Colonic mucosa (tissue), 4 donors: ENCODE measurements around the gene CABCOCO1. TPM values are rescaled to one million over a fixed set of nuclear protein-coding genes. Genes with fewer than 3 reads are reported as not detected.

Source experiments
- DNase-seq: peaks from one replicate; pipeline ENCODE4 v3.0.0-alpha.2; 2020
- H3K27ac ChIP-seq: fragments of 200-600 bp; one replicate; pipeline ENCODE4 v1.8.0; 2021
- H3K27me3 ChIP-seq: fragments of 200-600 bp; one replicate; pipeline ENCODE4 v1.8.0; 2021
- H3K36me3 ChIP-seq: fragments of 200-600 bp; one replicate; pipeline ENCODE4 v1.8.0; 2021
- H3K4me1 ChIP-seq: fragments of 200-600 bp; one replicate; pipeline ENCODE4 v1.8.0; 2021; ENCODE audit warnings: mild to moderate bottlenecking
- H3K4me3 ChIP-seq: fragments of 200-600 bp; one replicate; pipeline ENCODE4 v1.8.0; 2021
- H3K9ac ChIP-seq, 2 donors: one replicate each; pipeline ENCODE4 v1.7.0; 2013; ENCODE audit warnings: control low read depth in 2 of 2, low read depth in 2 of 2, low read length in 2 of 2
- H3K9me3 ChIP-seq: fragments of 200-600 bp; one replicate; pipeline ENCODE4 v1.8.0; 2021
- CTCF ChIP-seq: fragments of 200-600 bp; IDR thresholded peaks from one replicate; pipeline ENCODE4 v1.8.0; 2022; ENCODE audit warnings: antibody characterized with exemption, mild to moderate bottlenecking
- intact Hi-C: fragments of 100-400 bp; cut with DNase I; formaldehyde crosslinking; loops from one replicate; pipeline ENCODE4 v1.14.1; 2022
- total RNA-seq, 2 donors: library from RNA; stranded (reverse); fragmentation: NEBNext Ultra II Directional in 1 of 2; extraction: Animal tissue kit (Norgen Biotek cat#: 25700) in 1 of 2; gene quantifications; one replicate each; pipeline ENCODE4 v1.2.1, GENCODE V29; 2021
- donor health status: healthy.
- donor health status: DM: no; HTN: no; CAD: no.
- donor health status: DM: no; HTN: no; CAD: no.

CABCOCO1 gene
- total RNA-seq, 2 donors from 2014 or later = not detected

GRCh38 chr10:61805091-61805490, 142.4 kb downstream of the CABCOCO1 start:
- H3K4me3 ChIP-seq = no peak overlapping the region
- H3K9me3 ChIP-seq = no peaks in the 10 kb centered on the region
- no peak for TF ChIP-seq CTCF
- H3K36me3 ChIP-seq = no peaks in the 10 kb centered on the region
- H3K4me1 ChIP-seq = no peaks in the 10 kb centered on the region
- no peaks in the 10 kb centered on the region for H3K27me3 ChIP-seq
- no peak overlapping the region for H3K27ac ChIP-seq
- no peak for DNase-seq
- intact Hi-C loops = no loop called here
- H3K9ac ChIP-seq = no peak overlapping the region

- no peak for TF ChIP-seq CTCF
- H3K9me3 ChIP-seq = no peaks in the 10 kb centered on the region
Measured at GRCh38 chr10:61810263-61810662, 147.5 kb downstream of the CABCOCO1 start.

GRCh38 chr10:61812052-61812721, 149.5 kb downstream of the CABCOCO1 start:
- Histone ChIP-seq H3K4me3 (no peak overlapping the region), H3K27me3 (no peaks in the 10 kb centered on the region), H3K36me3 (no peaks in the 10 kb centered on the region), H3K4me1 (no peaks in the 10 kb centered on the region), H3K27ac (no peak overlapping the region), H3K9ac (no peak overlapping the region), H3K9me3 (no peaks in the 10 kb centered on the region)
- intact Hi-C loops = no loop called here
- DNase-seq = no peak
- no peak for TF ChIP-seq CTCF

More at GRCh38 chr10:61810263-61810662, 147.5 kb downstream of the CABCOCO1 start:
- intact Hi-C loops = no loop called here
- Histone ChIP-seq H3K27ac (no peak overlapping the region), H3K4me3 (no peak overlapping the region), H3K27me3 (no peaks in the 10 kb centered on the region), H3K9ac (no peak overlapping the region), H3K4me1 (no peaks in the 10 kb centered on the region), H3K36me3 (no peaks in the 10 kb centered on the region)
- no peak for DNase-seq

- no peaks in the 10 kb centered on the region for H3K9me3 ChIP-seq
- no peak overlapping the region for H3K4me3 ChIP-seq
- no peak for TF ChIP-seq CTCF
- no peak overlapping the region for H3K9ac ChIP-seq
- no peak overlapping the region for H3K27ac ChIP-seq
- intact Hi-C loops = no loop called here
- no peak for DNase-seq
- H3K36me3 ChIP-seq = no peaks in the 10 kb centered on the region
- H3K4me1 ChIP-seq = no peaks in the 10 kb centered on the region
- H3K27me3 ChIP-seq = no peaks in the 10 kb centered on the region
Measured at GRCh38 chr10:61812920-61813319, 150.2 kb downstream of the CABCOCO1 start.

GRCh38 chr10:61814160-61814559, 151.4 kb downstream of the CABCOCO1 start:
- Histone ChIP-seq H3K9ac (no peak overlapping the region), H3K27ac (no peak overlapping the region), H3K4me3 (no peak overlapping the region), H3K27me3 (no peaks in the 10 kb centered on the region), H3K4me1 (no peaks in the 10 kb centered on the region), H3K9me3 (no peaks in the 10 kb centered on the region), H3K36me3 (no peaks in the 10 kb centered on the region)
- intact Hi-C loops = no loop called here
- DNase-seq = no peak
- no peak for TF ChIP-seq CTCF
